GM06990 (cell line): Measurements from ENCODE around the gene TMEM140.
"Not testable (repeated sequence)": the region's sequence is repeated elsewhere in the genome, so short reads cannot be mapped to it uniquely, and the experiment has no call there.

Experiments used
- DNase-seq: peaks from one replicate; pipeline ENCODE4 v3.0.0-alpha.2; 2011; ENCODE audit not compliant: insufficient read length; ENCODE audit errors: extremely low read depth
- H3K27me3 ChIP-seq: replicated peaks from 2 replicates; pipeline ENCODE4 v1.6.0; 2011; ENCODE audit warnings: low read length; ENCODE audit not compliant: control insufficient read depth, insufficient read depth
- H3K36me3 ChIP-seq: 2 replicates; pipeline ENCODE4 v1.5.1; 2011; ENCODE audit warnings: low read length; ENCODE audit not compliant: control insufficient read depth, insufficient read depth
- H3K4me3 ChIP-seq: replicated peaks from 2 replicates; pipeline ENCODE4 v1.5.1; 2011; ENCODE audit warnings: low read depth, mild to moderate bottlenecking, control low read depth, low read length
- CTCF ChIP-seq: IDR thresholded peaks from 2 replicates; pipeline ENCODE4 v1.5.1; 2011; ENCODE audit warnings: low read length, control low read depth, mild to moderate bottlenecking, inconsistent platforms; ENCODE audit not compliant: insufficient read depth, poor library complexity, severe bottlenecking

TMEM140 gene

GRCh38 chr7:135111379-135111778 lies 36.5 kb upstream of the TMEM140 start:
- H3K36me3 ChIP-seq, result no peaks in the 10 kb centered on the region
- no peaks in the 10 kb centered on the region for H3K27me3 ChIP-seq
- TF ChIP-seq CTCF, result no peak
- no peak for DNase-seq
- no peak overlapping the region for H3K4me3 ChIP-seq

- no peak for TF ChIP-seq CTCF
- Histone ChIP-seq H3K4me3 (no peak overlapping the region), H3K36me3 (no peaks in the 10 kb centered on the region), H3K27me3 (no peaks in the 10 kb centered on the region)
- no peak for DNase-seq
Observed at GRCh38 chr7:135114622-135115021, 33.2 kb upstream of the TMEM140 start.

- Histone ChIP-seq H3K4me3 (no peak overlapping the region), H3K27me3 (no peaks in the 10 kb centered on the region), H3K36me3 (no peaks in the 10 kb centered on the region)
- TF ChIP-seq CTCF, result no peak
- no peak for DNase-seq
Observed at GRCh38 chr7:135117096-135117495, 30.8 kb upstream of the TMEM140 start.

GRCh38 chr7:135121868-135122267 lies 26.0 kb upstream of the TMEM140 start:
- no peaks in the 10 kb centered on the region for H3K27me3 ChIP-seq
- no peaks in the 10 kb centered on the region for H3K36me3 ChIP-seq
- no peak overlapping the region for H3K4me3 ChIP-seq
- DNase-seq, result no peak
- TF ChIP-seq CTCF, result no peak

DNA sequence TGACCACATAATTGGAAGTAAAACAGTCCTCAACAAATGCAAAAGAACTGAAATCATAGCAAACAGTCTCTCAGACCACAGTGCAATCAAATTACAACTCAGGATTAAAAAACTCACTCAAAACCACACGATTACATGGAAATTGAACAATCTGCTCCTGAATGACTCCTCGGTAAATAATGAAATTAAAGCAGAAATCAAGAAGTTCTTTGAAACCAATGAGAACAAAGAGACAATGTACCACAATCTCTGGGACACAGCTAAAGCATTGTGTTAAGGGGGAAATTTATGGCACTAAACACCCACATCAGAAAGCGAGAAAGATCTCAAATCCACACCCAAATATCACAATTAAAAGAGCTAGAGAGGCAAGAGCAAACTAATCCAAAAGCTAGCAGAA lies 23.2 kb upstream of the TMEM140 start:
- not testable (repeated sequence) for H3K27me3 ChIP-seq, H3K36me3 ChIP-seq, DNase-seq, H3K4me3 ChIP-seq

- Histone ChIP-seq H3K4me3 (no peak overlapping the region), H3K27me3 (no peaks in the 10 kb centered on the region), H3K36me3 (no peaks in the 10 kb centered on the region)
- TF ChIP-seq CTCF, result no peak
- DNase-seq, result no peak
Observed at GRCh38 chr7:135128931-135129330, 18.9 kb upstream of the TMEM140 start.
